SK-N-SH treated with all-trans-retinoic acid at 6 μM for 48 hours (cell line): ENCODE measurements around the gene RANBP1.

Experiments
- CREB5 ChIP-seq: fragments of 250-450 bp; sonication (Bioruptor Pico); IDR thresholded peaks from 2 replicates; pipeline ENCODE4 v1.5.1; 2020; ENCODE audit warnings: low read depth, mild to moderate bottlenecking, moderate library complexity
- ESRRG ChIP-seq: fragments of 250-450 bp; sonication (Bioruptor Pico); IDR thresholded peaks from 2 replicates; pipeline ENCODE4 v1.6.1; 2021; ENCODE audit warnings: mild to moderate bottlenecking
- RARB ChIP-seq: fragments of 250-450 bp; sonication (Bioruptor Pico); IDR thresholded peaks from 2 replicates; pipeline ENCODE4 v1.8.0; 2021; ENCODE audit warnings: mild to moderate bottlenecking, moderate library complexity
- ZC3H10 ChIP-seq: fragments of 250-450 bp; sonication (Bioruptor Pico); IDR thresholded peaks from 2 replicates; pipeline ENCODE4 v1.5.1; 2021; ENCODE audit warnings: mild to moderate bottlenecking, moderate library complexity

- TF ChIP-seq RARB (no peak), ZC3H10 (no peak), ESRRG (CRISPR knock-in tag) (no peak), CREB5 (no peak)
Observed at GRCh38 chr22:20125201-20126174, 9.6 kb downstream of the RANBP1 start.
